ENCODE measurements around the gene COASY.

COASY gene

DNA sequence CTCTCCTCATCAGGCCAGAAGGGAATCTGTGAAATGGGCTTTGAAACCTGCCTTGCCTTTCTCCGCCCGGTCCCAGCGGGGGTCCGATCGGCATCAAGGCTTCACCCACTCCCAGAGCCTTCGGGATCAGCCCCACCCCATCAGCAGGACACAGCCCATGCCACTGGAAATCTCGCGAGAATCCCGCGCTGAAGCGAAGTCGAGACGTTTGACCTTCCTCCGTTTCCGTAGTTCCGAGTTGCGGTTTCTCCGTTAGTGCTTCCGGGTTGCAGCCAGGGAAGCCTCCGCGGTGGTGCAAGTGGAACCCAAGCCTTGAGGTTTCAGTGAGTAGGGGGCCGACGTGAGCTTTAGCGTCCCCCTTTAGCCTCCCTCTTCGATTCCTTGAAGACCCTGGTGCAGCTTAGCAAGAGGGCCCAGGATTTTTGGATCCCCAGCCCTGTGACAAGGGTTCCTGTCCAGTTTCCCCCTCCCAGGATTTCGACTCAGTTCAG lies at the start of gene COASY:
COASY (plus strand) TSS at position 252 of the 491 bp plus-strand sequence. CDS start 475 bp downstream, outside the sequence.
- peak; percentile 97 for DNase-seq

DNA sequence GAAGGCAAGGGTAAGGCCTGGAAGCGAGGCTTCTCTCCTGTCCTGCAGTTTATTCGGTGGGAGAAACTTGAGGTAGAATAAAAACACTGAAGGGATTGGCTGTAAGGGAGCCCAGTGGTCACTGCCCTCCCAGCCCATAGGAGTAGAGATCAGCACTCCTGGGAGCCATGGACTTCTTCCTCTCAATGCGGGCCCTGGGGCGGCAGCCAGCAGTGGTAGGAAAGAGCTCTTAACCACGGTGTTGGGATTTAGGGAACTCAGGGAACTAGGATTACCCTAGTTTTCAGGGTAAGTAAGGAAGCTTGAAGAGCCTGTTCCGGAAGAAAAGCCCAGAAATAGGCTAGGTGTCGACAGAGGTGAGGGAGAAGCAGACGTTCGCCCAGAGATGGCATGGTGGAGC lies 49.7 kb upstream of the COASY start:
- no peak for DNase-seq

DNA sequence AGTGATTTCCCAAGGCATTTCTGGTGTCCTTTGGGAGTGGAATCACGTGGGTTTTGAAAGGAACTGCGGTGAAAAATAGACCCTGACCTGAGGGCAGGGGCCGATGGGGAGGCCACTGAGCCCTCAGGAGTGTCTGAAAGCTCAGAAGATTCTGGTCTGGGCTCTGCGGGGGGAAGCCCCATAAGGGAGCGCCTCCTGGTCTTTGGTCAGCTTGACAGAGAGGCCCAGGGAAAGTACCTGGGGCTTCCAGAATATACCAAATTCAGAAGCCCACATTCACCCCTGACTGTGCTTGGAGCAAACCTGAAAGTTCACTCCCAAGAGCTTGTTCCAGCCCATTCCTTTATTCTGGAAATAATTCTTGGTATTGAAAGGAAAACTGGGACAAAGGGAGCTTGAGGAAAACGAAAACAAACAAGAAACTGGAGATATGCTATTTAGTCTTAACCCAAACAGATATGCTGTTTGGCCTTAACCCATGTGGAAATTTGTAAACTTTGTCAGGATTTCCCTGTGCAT lies 49.2 kb upstream of the COASY start:
- no peak for DNase-seq

DNA sequence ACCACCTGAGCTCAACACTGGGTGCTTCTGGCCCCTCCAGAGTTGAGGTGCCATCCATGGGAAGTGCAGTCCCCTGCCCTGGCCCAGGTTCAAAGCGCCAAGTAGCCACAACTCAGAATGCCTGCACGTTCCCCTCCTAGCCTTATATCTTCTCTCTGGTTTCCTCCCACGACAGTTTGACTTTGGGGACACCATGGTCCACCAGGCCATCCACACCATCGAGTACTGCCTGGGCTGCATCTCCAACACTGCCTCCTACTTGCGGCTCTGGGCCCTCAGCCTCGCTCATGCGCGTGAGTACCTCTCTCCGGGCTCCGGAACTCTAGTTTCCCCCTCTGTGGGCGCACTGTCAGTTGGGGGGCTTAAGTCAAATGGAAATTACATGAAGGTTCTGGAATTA lies 48.3 kb upstream of the COASY start:
- DNase-seq, result no peak

DNA sequence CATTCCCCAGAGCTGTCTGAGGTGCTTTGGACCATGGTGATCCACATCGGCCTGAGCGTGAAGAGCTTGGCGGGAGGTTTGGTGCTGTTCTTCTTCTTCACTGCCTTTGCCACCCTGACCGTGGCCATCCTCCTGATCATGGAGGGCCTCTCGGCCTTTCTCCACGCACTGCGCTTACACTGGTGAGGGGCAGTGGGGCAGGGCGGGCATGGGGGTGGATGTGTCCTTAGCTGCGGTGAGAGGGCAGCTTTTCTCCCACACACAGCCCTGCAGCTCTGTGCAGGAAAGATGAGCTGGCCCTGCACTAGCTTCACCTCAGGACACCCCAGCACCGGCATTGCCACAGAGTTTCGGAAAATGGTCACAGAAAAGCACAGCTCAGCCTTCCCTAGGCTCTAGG lies 47.7 kb upstream of the COASY start:
- DNase-seq, result no peak

DNA sequence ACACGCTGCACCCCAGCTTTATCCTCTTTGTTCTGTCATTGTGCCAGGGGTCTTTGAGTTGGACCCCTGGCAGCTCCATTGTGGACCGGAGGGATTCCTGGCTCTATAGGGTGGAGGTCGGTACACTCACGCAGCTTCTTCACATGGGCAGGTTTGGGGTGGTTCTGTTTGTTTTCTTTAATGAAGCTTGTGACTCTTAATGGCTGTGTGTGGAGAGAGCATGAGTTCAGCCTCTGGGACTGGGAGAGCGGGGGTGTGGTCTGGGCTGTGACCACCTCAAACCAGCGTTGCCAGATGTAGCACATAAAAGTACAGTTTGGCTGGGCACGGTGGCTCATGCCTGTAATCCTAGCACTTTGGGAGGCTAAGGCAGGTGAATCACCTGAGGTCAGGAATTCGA lies 47.1 kb upstream of the COASY start:
- DNase-seq, result no peak

DNA sequence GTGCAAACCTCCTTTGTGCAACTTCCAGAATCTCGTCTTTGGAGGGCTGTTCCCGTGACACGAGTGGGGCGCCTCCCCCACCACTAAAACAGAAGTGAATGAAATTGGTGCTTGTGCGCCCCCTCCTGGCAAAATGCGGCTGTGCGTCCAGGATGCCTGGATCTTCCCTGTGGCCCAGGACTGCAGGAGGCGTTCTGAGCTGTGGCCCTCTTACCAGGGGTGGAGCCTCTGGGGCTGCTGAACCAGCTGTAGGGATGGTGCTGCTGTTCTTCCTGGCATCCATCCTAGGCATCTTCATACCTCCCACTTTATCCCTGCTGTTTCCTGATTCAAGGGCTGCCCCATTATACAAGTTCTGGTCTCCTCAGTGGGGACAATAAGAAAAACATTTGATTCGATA lies 44.4 kb upstream of the COASY start:
- DNase-seq, result peak; percentile 11

DNA sequence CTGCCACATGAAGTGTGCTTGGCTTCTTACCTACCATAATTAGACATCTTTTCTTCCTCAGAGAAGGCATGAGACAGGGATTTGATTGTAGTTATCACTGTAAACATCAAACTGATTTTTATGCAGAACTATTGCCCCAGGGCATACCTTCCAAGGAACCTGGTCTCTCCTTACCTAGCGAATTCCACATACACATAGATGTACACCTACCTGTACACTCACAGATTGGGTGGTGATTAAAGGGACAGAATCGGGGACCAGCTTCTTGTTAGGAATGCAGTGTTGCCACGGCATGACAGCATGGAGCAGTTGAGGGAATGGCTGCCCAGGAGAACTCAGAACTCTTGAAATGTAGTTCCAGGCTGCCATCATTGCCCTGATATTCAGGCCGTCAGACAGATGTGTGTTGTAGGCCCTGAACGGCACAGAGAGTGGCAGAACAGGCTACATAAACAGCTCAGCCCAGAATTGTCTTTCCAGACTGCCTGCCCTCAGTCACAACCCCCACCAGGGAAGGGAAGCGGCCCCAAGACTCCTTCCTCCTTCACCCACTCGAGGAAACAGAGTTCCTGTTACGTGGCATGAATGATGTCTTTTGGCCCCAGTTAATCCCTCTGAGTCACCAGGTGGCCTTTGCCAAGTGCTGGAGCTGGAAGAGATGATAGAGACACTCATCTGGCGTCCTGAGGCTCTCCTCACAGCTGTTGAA lies 43.7 kb upstream of the COASY start:
- DNase-seq, result no peak

DNA sequence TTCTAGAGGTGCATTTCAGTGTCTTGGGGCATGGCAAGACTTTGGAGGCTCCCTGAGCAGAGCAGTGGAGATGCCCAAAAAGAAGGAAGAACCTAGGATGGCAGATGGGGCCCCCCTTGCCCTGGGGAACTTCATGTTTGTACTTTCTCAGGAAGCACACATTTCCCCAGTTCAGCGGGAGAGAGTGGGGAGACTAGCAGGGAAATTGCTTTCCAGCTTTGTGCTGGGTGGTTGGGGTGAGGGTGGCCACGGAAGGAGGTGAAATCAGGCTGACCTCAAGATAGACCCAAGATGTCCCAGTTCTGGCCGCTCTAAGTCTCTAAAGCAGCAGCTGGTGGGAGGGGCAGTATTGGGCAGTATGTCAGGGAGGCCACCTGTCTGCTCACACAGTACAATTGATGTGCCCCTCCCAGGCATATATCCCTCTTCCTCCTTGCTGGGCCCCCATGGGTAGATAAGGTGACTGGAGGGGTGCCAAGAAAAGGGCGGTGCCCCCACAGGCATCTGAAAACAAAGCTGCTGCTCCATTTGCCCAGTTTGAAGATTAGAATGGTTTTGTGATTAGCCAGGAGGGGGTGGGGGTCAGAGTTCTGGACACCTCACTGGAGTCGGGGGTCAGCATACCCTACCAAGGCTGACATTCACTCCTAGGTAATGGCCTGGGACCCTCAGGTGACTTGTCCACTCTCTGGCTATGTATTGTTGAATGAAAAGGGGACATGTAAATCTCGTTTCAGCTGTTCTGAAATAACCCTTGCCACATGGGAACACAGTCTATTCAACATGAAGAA lies 43.0 kb upstream of the COASY start:
- no peak for DNase-seq

DNA sequence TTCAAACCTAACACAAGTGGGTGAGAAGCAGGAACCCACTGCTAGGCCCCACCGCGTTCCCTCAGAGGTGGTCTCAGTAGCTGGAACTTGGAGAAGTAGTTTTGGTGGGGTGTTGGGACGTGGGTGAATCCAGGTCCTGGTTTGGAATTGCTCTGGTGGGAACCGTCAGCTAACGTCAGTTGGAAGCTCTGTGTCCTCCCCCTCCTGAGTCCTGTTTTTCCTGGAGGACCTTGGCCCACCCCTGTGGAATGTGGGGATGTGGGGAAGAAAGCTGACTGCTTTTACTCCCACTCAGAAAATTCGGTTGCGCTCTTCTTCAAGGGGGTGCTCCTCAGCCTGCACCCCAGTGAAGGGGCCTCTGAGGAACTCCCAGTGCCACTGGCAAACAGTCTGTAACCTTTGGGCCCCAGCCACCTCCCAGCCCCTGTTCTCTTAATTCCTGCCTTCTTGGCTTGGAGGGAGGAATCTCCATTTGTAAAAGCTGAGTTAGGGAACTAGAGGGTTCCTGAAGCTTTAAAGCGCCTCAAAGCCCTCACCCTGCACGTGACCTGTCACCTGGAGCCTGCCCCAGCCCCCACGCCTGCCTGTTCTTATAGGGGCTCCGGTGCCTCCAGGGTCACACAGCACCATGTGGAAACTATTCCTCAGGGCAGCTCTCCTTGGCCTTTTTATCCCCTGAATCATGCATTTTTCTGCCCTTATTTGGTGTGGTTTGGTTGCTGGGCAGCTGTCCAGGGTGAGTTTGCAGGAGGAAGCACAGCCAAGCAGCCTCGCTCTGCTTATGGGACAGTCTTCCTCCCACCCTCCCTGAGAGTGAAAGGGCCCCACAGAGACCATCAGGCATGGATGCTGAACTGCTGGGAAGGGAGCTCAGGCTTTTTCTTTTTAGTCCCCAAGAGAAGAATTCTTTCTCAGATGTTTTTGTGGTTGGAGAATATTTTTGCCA lies 42.1 kb upstream of the COASY start:
- DNase-seq, result no peak

DNA sequence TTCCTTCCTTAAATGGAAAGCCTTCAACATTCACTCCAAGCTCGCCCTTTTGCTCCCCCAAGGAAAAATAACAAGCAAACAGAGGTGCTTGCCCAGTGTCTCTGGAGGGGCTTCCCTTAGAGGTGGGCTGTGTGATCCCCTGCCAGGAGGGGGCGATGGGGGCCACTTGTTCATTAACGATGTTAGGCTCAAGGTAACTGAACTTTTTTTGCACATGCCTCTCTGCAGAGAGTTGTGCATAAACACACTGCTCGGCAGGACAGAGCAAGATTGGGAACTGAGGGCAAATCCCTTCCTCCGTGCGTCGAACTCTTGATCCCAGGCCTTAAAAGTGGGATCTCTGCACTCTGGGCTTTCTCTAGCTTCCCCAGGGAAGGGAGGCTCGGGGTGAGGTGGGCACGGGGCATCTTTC lies 41.4 kb upstream of the COASY start:
- DNase-seq, result no peak

DNA sequence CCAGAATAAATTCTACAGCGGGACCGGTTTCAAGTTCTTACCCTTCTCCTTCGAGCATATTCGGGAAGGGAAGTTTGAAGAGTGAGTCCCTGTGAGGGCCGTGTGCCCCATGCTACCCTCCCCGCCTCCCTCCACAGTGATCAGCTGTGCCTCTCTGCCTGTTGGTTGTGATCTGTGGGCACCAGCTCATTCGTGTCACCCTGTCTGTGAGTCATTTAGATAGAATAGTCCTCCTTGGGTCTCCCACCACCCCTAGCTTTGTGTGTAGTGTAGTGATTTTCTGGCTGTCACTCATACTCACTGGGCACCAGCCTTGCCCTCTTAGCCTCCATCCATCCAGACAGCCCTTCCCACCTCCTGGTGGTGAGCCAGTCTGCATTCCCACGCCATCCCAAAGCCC lies 40.9 kb upstream of the COASY start:
- no peak for DNase-seq

DNA sequence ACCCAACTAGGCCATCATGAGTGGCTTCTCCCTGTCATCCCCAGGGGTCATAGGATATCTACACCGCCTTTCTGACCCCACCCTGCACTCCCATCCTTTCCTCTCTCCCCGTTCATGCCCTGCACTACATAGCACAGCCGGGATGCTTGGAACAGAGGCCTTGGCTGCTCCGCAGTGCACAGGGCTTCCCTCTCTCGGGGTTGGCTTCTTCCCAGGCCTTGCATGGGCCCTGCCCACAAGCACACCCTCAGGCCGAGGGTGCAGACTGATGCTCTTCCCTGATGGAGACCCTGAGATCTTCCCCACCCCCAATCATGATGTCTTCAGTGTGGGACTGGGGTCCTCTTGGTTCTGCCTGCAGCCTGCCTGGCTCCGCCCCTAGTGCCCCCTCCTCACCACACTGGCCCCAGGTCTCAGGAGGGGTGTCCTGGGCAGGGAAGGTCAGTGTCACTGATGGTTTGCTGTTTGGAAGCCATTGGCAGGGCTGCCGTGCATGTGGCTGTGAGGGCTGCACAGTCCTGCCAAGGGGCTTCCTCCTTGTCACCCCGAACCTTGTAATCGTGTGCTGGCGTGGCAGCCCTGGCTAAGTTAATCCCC lies 40.2 kb upstream of the COASY start:
- no peak for DNase-seq

DNA sequence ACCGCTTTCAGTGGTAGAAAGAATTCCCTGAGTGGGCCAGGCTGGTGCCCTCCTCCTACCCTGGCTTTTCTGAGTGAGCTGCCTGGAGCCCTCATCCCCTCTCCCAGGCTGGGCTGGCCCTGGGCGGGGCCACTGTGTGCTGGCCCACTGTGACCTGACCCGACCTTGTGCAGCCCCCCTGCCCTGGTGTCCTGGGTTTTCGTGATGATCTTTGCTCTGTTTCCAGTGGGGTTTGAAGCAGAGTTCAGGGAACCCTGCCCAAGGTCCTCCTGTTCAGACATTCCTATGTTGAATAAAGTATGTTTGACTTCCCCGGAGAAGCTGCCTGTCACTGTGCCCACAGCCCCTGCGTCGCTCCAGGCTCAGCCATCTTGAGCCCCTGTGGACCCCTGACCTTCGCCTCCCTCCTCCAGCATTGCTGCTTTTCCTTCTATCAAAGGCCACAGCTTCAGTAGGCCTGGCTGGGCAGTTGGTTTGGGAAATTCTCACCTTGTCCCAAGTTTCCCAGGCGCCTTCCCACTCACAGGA lies 39.6 kb upstream of the COASY start:
- no peak for DNase-seq

DNA sequence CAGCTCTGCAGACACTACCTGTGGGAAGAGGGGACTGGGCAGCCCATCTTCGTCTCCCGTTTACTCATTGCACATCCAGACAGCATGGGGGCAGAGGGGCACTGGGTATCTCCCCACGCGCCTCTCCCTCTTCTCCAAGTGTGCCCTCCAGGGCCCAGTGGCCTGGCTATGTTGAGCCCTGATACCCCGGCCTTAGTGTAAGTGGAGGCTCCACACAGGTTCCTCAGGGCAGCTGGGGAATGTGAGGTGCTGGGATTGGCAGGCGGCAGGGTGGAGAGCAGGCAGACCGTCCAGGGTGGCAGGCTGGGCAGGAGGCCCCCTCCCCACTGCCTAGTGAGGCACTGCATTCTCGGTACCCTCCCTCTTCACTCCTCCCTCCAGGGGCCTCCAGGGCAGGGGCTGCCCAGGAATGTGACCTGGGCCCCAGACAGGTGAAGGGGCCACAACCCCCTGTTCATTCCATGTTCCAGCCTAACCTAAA lies 39.1 kb upstream of the COASY start:
- no peak for DNase-seq

DNA sequence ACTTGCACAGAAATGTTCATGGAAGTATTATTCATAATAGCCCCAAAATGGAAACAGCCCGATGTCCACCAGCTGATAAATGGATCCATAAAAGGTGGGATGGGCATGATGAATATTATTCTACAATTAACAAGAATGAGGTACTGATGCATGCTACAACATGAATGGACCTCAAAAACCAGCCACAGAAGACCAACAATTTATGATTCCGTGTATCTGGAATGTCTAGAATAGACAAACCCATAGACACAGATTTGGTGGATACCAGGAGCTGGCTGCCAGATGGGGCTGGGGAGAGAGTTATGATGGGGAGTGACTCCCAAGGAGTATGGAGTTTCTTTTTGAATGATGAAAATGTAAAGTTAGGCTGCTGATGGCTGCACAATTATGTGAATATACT lies 36.7 kb upstream of the COASY start:
- DNase-seq, result no peak

DNA sequence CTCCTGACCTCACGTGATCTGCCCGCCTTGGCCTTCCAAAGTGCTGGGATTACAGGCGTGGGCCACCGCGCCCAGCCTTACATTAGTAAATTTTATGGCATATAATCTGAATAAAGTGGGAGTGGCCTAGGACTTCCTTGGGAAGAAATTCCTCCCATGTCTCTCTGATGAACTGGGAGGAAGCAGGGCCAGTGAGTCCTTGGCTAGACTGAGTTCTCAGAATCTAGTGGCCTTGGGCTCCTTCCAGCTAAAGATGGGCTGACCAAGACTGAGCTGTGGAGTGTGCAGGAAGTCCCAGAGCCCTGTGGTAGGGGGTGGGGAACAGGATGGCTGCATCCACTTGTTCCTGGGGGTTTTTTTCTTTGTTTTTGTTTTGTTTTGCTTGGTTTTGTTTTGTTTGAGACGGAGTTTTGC lies 35.9 kb upstream of the COASY start:
- DNase-seq, result no peak

DNA sequence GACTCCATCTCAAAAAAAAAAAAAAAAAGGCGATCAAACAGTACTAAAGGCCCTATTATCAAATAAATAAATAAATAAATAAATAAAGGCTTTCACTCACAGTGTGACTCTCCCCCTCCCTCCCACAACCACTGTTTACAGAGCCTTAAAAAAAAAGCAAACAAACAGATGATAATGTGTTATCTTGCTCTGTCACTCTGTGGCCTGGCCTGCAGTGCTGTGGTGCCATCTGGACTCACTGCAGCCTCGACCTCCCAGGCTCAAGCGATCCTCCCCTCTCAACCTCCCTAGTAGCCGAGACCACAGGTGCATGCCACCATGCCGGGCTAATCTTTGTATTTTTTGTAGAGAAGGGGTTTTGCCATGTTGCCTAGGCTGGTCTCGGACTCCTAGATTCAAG lies 34.0 kb upstream of the COASY start:
- no peak for DNase-seq

DNA sequence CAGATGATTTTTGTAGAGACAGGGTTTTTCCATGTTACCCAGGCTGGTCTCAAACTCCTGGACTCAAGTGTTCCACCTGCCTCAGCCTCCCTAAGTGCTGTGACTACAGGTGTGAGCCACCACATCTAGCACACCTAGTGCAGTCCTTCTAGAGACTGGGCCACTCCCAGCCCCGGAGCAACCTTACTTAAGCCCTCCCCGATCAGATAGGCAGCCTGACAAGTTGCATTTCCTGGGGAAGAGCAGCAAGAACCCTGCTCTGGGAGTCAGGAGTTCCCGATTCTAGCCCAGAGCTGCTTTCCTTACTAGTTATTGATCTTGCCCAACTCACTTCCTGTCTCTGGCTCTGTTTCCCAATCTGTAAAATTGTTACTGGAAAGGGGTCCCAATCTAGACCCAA lies 32.9 kb upstream of the COASY start:
- no peak for DNase-seq

DNA sequence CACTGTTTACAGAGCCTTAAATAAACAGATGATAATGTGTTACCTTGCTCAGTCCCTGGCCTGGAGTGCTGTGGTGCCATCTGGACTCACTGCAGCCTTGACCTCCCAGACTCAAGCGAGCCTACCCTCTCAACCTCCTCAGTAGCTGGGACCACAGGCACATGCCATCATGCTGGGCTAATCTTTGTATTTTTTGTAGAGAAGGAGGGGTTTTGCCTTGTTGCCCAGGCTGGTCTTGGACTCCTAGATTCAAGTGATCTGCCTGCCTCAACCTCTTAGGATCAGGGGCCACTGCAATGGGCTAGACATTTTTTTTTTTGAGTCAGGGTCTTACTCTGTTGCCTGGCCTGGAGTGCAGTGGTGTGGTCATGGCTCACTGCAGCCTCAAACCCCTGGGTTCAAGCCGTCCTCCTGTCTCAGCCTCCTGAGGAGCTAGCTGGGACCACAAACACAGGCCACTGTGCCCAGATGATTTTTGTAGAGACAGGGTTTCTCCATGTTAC lies 30.9 kb upstream of the COASY start:
- no peak for DNase-seq

DNA sequence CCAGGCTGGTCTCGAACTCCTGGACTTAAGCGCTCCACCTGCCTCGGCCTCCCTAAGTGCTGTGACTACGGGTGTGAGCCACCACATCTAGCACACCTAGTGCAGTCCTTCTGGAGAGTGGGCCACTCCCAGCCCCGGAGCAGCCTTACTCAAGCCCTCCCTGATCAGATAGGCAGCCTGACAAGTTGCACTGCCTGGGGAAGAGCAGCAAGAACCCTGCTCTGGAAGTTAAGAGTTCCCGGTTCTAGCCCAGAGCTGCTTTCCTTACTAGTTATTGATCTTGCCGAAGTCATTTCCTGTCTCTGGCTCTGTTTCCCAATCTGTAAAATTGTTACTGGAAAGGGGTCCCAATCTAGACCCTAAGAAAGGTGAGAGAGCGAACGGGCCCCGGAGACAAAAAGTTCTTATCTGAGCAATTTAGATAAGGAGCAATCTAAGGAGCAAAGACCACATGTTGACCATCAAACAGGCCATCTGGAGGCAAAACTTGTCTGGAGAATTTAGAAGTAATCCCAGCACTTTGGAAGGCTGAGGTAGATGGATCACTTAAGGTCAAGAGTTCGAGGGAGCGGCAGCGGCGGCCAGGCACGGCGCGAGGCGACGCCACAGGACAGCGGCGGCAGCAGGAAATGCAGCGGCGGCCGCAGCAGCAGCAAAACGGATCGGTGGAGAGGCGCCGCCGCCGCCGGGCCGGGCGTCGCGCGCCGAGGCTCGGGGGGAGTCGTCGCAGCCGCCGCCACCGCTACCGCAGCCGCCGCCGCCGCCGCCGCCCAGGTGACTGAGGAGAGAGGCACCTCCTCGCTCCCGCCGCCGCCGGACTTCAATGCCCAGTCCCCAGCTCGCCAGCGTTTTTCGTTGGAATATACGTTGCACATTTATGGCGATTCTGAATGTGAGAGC lies 30.2 kb upstream of the COASY start:
- DNase-seq, result peak; percentile 44
